Measurements from ENCODE around the gene PDIA5. TPM values are rescaled to one million over a fixed set of nuclear protein-coding genes. Genes with fewer than 3 reads are reported as not detected.

The PDIA5 gene
- total RNA-seq, 1 experiment from 2014 or later = 24.3 TPM

DNA sequence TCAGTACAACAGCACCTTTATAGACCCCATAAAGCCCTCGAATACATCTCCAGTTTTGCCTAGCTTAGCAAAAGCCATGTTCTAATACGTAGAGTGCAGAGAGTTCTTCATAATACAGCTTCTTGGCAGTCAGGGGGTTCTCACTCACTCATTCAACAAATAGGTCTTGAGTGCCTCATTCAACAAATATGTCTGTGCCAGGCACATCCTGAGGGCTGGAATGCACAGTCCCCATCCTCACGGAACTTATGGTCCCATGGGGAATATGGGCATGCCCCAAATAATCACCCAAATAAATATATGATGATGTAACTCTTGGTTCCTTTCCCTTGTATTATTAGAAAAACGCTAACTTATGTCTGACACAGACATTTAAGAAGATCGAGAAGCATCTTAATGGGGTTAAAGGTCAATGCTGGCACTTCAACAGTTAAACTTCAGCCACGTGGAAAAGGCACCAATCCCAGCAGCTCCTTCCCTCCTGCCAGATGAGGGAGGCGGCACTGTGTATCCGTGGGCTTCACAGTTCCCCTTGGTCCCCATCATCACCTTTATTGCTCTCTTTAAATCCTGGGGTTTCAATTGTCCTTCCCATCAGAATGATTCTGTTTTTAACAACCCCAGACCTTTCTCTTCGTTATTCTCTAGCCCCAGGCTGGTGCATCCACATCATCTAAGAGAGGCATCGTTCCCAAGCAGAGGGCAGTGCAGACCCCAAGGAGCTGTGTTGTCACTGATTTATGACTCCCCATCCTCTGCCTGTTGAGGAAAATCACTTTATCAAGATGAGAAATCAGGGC, 20.4 kb upstream of the PDIA5 start:
- Mint-ChIP-seq H3K4me1 (peaks cover 11 to 18% of the 10 kb centered on the region in 2 experiments), H3K9me3 (no peaks in the 10 kb centered on the region), H3K27ac (no peak overlapping the region), H3K4me3 (no peak overlapping the region), H3K36me3 (ENCODE audit: insufficient read depth in 1 of 3, low read depth in 3 of 3) (no peaks in the 10 kb centered on the region), H3K27me3 (ENCODE audit: low read depth) (peaks cover 5% of the 10 kb centered on the region; the same call in 1 of the 2 replicates)
- Histone ChIP-seq H4K20me1 (ENCODE audit: control insufficient read depth, insufficient read depth, insufficient read length) (no peaks in the 10 kb centered on the region), H4K5ac (ENCODE audit: insufficient read length, low read depth, low read length) (no peak overlapping the region), H3K27me3 (ENCODE audit: insufficient read depth, low read length) (no peaks in the 10 kb centered on the region), H2AK5ac (ENCODE audit: insufficient read length, low read length) (no peak overlapping the region), H3K9ac (ENCODE audit: extremely low read depth, insufficient read length, low read length) (no peak overlapping the region), H3K79me1 (ENCODE audit: insufficient read depth, low read depth, low read length, poor library complexity, severe bottlenecking) (no peaks in the 10 kb centered on the region), H2BK120ac (ENCODE audit: low read depth, low read length, poor library complexity, severe bottlenecking) (no peak overlapping the region), H2BK5ac (ENCODE audit: insufficient read length, low read length) (no peak overlapping the region), H3K4me2 (ENCODE audit: insufficient read depth, insufficient read length, low read length) (no peak overlapping the region), H3K23me2 (ENCODE audit: insufficient read length, low read depth, low read length, poor library complexity, severe bottlenecking) (no peaks in the 10 kb centered on the region), H2BK20ac (ENCODE audit: low read depth, low read length, poor library complexity, severe bottlenecking) (no peak overlapping the region), H3T11ph (ENCODE audit: low read length) (no peak overlapping the region), H3K27ac (ENCODE audit: insufficient read length, low read depth, low read length) (no peak overlapping the region), H2AFZ (ENCODE audit: low read length) (no peak overlapping the region), H2BK15ac (ENCODE audit: low read depth, low read length) (no peak overlapping the region), H4K91ac (ENCODE audit: insufficient read length, low read depth, low read length) (no peak overlapping the region), H4K8ac (replicated peaks; ENCODE audit: insufficient read length, low read depth, low read length) (no peak overlapping the region), H3K23ac (ENCODE audit: insufficient read length, low read depth, low read length) (no peak overlapping the region), H3K14ac (ENCODE audit: insufficient read depth, low read length) (no peak overlapping the region), H3K4ac (ENCODE audit: low read depth, low read length) (no peak overlapping the region), H2BK12ac (ENCODE audit: insufficient read length, low read depth, low read length) (no peak overlapping the region), H3K56ac (ENCODE audit: insufficient read length, low read depth, low read length) (no peak overlapping the region), H3K79me2 (ENCODE audit: insufficient read depth, low read length) (no peaks in the 10 kb centered on the region), H3K9me3 (ENCODE audit: control insufficient read depth, low read depth, low read length) (no peaks in the 10 kb centered on the region), H3K18ac (ENCODE audit: insufficient read length, low read depth, low read length) (no peak overlapping the region), H3K4me1 (ENCODE audit: insufficient read depth, low read length) (no peaks in the 10 kb centered on the region)
- no CpG with 5 or more reads among the region's 10 CpGs for WGBS (ENCODE audit: extremely low coverage, insufficient read length, low lambda C conversion rate)
- no peak for DNase-seq
- TF ChIP-seq, protein P1, sequence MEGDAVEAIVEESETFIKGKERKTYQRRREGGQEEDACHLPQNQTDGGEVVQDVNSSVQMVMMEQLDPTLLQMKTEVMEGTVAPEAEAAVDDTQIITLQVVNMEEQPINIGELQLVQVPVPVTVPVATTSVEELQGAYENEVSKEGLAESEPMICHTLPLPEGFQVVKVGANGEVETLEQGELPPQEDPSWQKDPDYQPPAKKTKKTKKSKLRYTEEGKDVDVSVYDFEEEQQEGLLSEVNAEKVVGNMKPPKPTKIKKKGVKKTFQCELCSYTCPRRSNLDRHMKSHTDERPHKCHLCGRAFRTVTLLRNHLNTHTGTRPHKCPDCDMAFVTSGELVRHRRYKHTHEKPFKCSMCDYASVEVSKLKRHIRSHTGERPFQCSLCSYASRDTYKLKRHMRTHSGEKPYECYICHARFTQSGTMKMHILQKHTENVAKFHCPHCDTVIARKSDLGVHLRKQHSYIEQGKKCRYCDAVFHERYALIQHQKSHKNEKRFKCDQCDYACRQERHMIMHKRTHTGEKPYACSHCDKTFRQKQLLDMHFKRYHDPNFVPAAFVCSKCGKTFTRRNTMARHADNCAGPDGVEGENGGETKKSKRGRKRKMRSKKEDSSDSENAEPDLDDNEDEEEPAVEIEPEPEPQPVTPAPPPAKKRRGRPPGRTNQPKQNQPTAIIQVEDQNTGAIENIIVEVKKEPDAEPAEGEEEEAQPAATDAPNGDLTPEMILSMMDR (conservative IDR thresholded peaks at IDR 0.05) = no peak

Data from H9 (cell line).